Measurements from ENCODE around the gene PCSK2.

The PCSK2 gene

DNA sequence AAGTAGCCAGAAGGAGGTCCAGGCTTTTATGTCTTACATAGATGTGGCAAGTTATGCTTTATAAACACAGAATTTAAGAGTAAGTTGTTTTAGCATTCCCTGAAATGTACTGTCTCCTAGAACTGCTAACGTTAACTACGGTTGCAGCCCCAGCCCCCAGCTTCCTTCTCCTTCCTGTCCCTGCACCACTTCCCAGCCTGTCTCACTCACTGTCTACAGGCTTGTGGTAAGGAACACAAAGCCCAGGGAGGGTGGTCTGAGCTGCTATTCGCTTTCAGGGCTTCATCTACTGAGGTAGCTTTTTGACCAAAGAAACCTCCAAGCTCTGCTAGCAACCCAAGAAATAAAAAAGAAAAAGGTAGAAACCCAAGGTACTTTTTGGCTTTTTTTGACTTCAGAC, 35.9 kb downstream of the PCSK2 start:
- DNase-seq (ENCODE audit: low spot score) = no peak

DNA sequence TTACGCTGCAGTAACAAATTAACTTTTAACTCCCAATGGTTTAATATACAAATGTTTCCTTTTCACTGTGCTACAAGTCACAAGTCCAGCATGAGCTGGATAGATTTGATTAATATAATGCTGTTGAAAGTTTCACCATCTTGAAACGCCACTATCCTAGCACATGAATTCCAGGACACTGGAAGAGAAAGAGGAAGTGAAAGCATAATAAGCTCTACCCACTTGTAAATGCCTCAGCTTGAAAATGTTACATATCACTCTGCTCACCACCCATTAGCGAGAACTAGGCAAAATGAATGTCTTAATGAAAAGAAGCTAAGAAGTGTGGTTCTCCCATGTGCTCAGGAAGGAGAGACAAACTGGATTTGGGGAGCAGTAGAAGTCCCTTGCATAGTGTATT, 46.9 kb downstream of the PCSK2 start:
- no peak for DNase-seq (ENCODE audit: low spot score)

DNA sequence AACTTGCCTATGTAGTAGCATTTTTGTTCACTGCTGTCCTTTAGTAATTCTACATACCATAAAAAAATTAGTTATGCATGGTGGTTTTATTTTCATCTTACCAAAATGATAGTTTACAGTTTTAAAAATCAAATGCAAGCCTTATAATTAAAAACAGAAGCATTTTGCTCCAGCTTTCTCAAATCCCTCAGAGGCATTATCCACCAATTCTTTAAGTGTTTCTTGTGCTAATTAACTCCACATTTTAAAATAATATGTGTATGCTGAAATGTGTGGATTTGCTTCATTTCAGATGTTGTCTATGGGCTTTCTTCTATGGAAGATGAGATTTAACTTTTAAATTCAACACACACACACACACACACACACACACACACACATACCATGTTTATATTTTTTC, 49.3 kb downstream of the PCSK2 start:
- no peak for DNase-seq (ENCODE audit: low spot score)

DNA sequence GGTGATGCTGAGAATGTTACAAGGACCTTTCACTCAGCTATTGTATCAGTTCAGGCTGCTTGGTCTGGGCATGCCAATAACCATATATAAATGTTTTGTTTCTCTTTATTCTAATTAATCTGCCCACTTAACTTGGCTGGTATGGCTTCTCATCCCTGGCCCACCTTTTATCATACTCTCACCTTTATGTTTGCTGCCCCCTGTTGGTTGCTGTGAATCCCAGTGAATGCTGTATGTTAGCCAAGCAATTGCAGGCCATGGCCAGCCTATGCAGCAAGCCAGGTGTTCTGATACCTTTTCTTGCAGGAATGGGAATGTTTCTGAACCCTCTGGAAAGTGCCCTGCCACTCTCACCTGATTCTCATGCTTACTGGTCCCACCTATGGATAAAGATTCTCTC, 54.6 kb downstream of the PCSK2 start:
- no peak for DNase-seq (ENCODE audit: low spot score)

DNA sequence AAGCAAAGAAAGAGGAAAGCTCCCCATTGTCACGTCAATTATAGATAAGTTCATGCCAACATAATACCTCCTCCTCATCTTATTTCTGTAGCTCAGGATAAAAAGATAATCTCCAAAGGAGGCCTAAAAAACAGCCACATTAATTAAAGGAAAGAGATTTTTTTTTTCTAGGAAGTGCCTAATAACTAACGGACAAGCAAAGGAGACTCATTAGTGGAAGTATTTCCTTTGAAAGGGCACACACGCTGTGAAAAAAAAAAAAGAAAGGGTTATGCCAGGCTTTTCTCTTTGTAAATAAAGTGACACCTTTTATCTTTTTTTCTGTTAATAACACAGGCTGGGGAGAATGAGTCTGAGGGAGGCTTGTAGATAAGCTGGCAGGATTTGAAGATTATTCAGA, 55.7 kb downstream of the PCSK2 start:
- DNase-seq (ENCODE audit: low spot score) = no peak

DNA sequence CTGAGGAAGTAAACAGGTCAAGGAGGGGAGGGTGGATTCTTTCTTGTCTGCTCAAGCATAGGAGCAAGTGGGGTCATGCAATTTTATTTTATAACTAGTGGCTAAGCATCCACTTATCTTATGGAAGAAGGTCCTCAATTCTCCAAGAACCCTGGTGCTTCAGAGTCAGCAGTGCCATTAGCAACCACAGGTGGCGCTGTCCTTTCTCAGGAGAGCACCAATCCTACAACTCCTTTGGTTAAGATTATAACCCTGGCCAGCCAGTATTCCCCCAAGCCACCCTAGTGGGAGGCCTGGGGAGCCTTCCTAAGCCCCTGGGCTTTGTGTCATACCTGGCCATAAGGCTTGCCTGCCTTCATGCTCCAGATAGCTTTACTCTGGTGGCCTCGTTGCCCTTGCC, 60.7 kb downstream of the PCSK2 start:
- DNase-seq (ENCODE audit: low spot score) = no peak

DNA sequence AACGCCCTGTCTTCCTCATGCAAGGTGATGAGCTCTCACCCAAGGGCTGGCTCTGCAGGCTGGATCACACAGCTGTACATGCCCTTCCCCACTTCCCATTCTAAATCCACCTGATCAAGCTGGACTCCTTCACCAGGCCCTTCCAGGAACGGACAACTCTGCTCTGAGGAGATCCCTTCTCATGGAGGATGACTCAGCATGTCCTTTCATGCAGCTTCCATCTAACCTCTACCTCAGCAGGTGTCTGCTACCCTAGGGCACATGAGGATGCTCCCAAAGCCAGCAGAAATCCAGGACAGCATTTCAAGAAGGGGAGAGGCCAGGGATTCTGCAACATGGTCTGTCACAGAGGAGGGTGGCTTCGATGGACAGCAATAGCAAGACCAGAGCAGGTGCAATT, 61.2 kb downstream of the PCSK2 start:
- DNase-seq (ENCODE audit: low spot score) = no peak

DNA sequence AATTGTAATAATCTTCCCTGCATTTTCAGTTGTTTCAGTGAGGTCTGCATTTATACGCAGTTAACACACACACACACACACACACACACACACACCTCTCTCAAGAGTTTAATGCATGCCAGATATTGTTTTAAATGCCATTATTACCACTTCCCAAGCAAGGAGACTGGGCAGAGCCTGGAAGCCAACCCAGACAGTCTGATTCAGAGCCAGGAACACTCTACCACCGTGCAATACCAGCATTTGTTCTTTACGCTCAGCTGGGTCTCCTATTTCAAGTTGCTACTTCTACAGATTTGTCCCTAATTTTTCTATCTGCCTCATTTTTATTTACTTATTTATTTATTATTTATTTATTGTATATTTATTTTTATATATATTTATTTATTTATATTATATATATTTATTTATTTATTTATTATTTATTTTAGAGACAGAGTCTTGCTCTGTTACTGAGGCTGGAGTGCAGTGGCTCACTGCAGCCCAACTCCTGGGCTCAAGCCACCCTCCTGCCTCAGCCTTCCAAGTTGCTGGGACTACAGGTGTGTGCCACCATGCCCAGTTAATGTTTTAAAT, 68.4 kb downstream of the PCSK2 start:
- DNase-seq (ENCODE audit: low spot score) = no peak

DNA sequence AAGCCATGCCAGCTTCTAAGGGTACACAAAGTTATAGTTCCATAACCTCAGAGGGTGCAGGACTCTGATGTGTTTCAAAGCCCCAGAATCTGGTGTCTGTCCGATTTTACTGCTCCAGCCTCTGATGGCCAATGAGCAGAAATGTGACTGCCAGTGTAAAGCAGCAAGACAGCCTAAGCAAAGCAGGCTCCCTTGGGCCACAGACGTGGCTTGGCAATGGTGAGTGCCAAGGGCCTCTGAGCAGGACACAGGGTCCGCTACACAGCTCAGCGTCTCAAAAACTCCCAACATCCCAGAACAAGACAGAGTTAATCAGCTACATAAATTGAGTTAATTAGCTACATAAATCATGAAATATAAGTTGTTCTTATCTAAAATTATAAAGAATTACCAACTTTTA, 69.2 kb downstream of the PCSK2 start:
- DNase-seq (ENCODE audit: low spot score) = no peak

DNA sequence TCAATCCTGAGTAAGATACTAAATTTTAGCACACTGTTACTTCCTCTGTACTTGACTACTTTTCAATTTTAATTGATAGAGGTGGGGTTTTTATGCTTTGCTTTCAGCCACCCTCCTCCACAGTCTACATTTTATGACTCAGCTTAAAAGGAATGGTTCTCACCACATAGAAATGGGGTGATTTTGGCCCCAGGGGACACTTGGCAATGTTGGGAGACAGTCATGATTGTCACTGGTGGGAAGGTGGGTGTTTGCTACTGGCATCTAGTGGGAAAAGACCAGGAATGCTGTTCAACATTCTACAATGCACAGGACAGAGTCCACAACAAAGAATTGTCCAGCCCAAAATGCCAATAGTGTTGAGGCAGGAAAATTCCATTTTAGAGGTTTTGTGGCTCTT, 71.3 kb downstream of the PCSK2 start:
- no peak for DNase-seq (ENCODE audit: low spot score)

DNA sequence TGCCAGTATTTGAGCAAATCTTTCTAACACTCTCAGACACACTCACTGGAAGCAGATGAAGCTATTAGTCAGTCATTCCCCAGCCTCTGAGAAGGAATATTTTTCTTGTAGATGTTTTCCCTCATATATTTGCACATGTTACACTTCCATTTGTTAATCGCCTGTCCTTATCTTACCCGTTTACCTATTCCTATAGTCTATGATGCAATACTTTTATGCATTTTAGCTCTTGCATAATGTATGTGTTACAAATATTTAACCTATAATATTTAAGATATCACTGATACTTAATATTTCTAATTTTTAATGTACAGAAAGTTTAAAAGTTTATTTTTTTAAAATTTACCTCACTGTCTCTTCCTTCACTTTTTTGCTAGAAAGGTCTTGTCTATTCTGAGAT, 71.9 kb downstream of the PCSK2 start:
- no peak for DNase-seq (ENCODE audit: low spot score)

DNA sequence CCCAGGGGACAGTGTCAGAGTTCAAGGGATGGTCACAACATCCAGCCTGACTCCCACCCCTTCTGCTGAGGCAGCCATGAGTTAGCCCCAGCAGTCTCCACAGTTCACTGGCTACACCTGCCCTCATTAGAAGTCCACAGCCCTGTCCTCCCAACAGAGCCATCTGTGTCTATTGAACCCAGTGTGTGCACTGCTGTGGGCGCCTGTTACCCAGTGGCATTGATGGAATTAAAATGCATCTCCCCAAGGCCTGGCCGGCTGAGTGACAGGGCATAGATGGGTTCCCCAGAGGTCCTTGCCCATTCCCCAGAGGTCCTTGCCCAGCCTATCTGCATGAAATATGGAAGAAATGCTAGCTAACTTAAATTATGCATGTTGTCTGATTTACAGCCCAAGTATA, 73.3 kb downstream of the PCSK2 start:
- no peak for DNase-seq (ENCODE audit: low spot score)

DNA sequence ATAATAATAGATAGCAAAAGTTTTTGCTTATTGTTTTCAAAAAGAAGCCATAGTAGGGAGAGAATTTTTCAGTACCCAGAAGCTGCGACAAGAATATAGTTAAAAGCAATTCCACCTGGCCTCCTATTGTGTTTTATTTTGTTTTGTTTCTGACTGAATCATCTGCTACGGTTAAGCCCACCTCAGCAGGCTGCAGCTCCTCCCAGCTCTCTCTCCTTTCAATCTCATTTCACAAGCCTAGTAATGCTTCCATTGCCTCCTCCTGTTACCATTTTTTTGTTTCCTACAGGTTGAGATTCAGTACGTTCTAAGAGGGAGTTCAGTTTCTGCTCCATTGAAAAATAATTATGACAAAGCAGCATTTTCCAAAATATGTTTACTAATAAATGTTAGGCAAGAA, 77.9 kb downstream of the PCSK2 start:
- no peak for DNase-seq (ENCODE audit: low spot score)

DNA sequence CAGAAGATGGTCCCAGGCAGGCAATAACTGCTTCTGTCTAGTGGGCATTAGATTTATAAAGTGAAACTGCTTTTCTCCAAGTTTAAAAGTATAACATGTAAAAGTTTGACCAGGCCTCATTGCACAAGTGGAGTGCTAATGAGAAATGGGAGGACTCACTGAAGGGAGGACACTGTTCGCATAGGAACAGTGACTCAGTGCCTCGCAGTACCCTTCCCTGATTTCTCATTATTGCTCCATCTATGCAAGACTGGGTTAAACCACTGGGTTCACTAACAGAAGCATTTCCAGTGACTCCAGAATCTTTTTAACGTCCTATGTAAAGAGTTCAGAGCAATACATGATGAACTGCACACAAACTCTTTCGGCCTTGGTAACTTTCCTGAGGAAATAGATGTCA, 79.6 kb downstream of the PCSK2 start:
- no peak for DNase-seq (ENCODE audit: low spot score)

DNA sequence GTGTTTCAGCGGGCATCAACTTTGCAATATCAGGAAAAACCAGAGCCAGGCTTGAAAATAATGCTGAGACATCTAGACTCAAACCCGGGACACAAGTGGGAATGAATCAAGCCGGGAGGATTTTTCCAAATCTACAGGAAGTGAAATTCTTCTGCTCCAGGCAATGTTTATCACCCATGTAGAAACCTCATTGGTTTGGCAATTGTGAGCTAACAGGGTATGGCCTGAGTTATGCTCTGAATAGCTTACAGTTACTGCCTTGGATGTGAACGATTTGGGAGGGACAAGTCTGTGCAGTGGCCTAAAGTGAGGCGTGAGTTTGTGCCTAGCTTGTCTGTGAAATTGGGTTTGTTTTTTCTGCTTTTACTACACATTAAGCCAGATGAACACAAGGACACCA, 87.4 kb downstream of the PCSK2 start:
- DNase-seq (ENCODE audit: low spot score) = no peak

DNA sequence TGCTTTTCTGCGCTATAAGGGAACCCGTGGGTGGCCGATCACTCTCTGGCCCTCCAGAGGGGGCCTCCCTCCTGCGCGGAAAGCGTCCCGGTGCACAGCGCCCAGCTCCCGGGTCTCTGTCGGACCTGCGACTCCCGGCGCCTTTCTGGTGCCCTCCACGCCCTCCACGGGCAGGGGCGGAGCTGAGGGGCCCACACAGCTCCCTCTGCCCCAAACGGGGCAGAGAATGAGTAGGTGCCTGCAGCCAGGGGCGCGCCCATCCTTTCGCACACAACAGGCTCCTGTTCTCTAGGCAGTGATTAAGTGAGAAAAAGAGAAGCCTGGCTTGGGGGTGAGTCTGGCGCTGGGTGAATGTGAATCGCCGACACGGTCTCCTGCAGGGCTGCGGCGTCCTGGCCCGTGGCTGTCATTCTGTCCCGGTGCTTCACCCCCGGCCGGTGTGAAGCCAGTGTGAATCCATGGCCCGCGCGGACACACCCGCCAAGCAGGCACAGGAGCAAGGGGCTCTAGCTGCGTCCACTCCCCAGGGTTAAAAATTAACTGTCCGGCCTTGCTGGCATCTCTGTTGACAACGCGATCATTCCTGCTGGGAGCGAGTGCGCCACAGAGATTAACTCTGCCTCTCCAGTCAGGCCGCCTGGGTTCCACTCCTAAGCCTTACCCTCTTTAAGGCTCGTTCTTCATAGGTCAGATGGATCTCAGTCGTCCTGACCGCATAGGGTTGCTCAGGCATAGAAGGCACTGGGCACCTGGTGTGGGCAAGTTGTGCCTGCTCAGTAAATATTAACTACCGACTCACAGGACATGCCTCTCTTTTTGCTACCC, 88.8 kb downstream of the PCSK2 start:
- DNase-seq (ENCODE audit: low spot score) = peak; percentile 34

DNA sequence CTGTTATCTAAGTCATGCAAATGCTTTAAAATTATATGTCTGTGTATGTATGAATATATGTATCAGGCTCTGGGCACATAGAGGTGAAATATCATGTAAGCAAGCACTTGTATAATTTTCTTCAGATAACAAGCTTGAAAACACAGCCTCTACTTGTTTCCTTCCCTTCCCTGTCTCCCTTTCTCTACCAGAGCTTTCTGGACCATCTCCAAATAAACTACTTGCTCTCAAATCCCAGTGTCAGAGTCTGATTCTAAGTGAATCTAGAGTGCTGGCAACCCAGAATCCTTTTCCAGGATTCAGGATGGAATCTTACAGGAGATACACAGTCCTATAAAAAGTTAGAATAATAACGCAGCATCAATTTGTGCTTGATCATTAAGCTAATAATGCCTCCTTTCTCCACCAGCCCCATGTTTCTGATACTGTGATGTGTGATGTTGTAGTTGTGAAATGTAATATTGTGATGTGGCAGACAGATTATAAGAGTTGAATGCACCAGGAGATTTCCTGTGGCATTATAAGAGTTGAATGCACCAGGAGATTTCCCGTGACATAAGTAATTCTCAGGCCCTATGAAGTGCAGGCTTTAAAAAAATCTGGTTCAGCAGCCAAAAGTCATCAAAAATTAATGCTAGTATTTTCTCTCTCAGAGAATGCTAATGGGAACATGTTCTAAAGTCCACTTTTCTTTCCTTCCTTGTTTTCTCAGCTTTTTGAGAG, 89.6 kb downstream of the PCSK2 start:
- DNase-seq (ENCODE audit: low spot score) = no peak

DNA sequence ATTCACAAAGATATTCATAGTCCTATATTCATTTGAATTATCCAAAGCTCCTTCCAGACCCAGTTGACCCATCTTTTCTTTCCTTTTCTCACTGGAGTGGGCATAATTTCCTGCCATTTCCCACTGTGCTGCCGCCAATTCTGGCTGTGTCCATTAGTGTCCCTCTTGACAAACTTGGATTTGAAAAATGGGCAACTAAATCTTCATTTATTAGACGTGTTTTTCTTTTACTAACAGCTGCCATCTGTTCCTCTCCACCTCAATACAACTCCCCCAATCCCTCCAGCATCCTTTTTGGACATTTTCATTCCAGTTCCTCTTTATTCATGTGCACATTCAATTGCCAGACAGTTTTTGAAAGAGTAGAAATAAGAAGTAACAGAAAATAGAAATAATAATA, 90.5 kb downstream of the PCSK2 start:
- DNase-seq (ENCODE audit: low spot score) = no peak

DNA sequence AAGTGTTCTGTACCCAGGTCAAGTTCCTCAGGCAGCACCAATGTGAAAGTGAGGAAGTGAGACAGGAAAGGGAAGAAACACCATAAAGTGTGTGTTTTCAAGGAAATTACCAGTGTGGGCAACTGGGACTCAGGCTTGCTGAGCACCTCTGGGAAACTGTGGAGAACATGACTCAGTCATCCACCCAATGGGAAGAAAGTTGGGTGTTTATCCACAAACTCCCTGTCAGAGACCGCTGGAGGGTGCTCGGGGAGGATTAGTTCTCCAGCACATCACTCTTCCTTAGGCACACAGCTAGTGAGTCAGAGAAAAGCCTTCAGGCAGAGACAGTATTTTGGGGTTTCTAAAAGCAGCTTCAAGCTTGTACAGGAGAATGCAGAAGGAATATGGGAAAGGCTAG, 93.6 kb downstream of the PCSK2 start:
- DNase-seq (ENCODE audit: low spot score) = no peak

DNA sequence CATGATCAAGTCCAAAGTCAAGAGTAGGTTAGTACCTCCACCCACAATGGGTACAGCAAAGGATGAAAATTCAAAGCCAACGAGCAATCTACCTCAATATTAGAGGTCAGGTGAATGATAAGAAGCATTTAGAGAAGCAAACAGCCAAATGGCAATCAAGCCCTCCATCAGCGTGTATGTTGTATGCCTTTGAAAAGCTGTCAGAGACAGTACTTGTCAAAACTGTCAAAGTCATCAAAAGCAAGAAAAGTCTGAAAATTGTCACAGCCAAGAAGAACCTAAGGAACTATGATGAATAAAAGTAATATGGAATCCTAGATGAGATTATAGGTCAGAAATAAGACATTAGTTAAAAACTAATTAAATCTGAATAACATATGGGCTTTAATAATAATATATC, 99.3 kb downstream of the PCSK2 start:
- no peak for DNase-seq (ENCODE audit: low spot score)

DNA sequence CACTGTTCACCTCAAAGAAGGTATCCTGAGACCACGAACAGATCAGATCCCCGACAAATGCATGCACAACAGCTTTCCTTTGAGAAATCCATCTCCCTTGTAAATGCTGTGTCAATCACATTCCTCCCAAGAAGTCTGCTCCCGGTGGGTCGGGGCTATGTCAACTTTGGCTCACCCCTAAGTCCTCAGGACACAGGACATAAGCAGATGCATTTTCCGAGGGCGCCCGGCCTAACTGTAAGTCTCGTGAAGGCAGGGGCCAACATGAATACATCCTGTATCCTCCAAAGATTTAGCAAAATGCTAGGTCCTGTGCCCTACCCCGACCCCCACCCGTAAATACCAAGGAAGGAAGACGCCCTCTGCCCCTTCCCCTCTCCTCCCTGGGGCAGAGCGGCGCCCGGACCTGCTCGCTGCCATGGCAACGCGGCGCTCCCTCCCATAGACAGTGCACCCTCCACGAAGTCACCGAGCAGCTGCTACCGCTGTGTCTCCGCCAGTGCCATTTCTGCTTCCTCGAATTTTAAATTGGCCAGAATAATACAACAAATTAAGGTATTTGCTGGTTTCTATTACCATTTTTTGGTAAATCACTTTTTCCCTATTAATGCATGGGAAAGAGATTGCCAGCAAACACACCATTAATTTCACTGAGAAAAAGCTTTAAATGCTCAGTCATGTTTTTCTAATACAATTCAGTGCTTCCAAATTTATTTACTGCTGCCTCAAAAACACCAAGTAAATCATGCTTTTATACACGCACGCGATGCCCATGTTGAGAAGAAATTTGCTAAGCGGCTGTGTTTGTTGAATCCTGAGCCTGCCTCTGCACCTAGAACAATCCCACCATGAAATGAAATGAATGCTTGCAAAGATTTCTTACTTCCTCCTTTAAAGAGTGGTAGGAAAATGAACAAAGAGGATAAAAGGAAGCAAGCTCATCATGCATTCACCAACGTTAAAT, 100.6 kb downstream of the PCSK2 start:
- no peak for DNase-seq (ENCODE audit: low spot score)

DNA sequence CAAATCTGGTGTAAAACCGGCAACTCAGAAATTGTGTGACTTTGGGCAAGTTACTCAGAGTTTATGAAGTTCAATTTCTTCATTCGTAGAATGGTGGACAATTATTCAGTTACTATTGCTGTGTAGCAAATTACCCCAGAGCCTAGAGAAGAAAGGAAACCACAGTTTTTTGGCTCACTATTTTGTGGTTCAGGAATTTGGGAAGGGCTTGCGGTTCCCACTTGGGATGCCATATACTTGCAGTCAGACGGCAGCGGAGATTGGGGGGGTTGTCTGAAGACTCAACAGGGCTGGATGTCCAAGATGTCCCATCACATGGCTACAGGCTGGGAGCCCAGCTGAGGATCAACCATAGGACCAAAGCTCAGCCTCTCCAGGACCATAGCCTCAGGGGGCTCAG, 108.1 kb downstream of the PCSK2 start:
- no peak for DNase-seq (ENCODE audit: low spot score)
